Gastrocnemius medialis (tissue), 4 donors: Measurements from ENCODE around the gene PCCA.

Experiments used
- POLR2A ChIP-seq, 2 donors: fragments of 450-650 bp; IDR thresholded peaks; one replicate each; pipeline ENCODE4 v1.6.1; 2017; ENCODE audit warnings: antibody characterized with exemption in 2 of 2, mild to moderate bottlenecking in 2 of 2, moderate library complexity in 2 of 2
- TF ChIP-seq, protein P1 (sequence below), 5 experiments: fragments of 450-650 bp in 3 of 5; fragments of 200-600 bp in 2 of 5; sonication (generic) in 2 of 5; IDR thresholded peaks in 4 of 5; conservative IDR thresholded peaks in 1 of 5; 1 replicate in 4 of 5; 2 replicates in 1 of 5; pipeline ENCODE4 v1.5.1; 2016 to 2019; ENCODE audit warnings: antibody characterized with exemption in 5 of 5, mild to moderate bottlenecking in 3 of 5, moderate library complexity in 3 of 5

DNA sequence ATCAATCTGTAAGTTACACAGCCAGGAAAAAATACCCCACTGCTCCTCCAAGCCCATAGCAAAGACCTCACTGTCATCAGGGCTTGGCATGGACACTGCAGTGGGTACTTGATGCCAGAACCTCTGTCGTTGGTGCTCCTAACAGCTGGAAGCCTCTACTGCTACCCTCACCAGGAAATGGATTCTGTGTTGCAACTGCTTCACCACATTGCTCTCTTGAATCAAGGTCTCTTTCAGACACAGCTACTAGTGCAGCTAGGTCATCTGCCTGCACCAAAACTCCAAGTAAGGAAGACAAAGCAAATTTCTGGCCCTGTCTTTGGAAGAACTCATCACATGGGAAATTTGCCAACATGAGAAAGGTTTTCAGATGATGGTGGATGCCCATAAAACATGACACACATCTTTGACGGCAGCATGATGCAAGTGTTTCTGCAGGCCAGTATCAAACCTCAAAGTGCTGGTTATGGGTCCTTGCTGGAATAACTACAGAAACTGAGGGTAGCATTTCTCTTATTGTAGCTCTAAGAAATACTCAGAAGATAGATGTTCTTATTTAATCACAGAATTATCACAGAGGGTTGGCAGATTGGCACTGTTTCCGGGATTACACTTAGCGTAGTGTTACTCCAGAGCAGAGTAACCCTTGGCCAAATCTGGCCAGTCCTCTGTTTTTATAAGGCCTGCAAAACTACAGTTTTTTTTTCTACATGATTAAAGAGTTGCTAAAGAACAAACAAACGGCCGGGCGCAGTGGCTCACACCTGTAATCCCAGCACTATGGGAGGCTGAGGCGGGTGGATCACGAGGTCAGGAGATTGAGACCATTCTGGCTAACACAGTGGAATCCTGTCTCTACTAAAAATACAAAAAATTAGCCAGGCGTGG is 12.9 kb upstream of the PCCA start:
- TF ChIP-seq, protein P1, sequence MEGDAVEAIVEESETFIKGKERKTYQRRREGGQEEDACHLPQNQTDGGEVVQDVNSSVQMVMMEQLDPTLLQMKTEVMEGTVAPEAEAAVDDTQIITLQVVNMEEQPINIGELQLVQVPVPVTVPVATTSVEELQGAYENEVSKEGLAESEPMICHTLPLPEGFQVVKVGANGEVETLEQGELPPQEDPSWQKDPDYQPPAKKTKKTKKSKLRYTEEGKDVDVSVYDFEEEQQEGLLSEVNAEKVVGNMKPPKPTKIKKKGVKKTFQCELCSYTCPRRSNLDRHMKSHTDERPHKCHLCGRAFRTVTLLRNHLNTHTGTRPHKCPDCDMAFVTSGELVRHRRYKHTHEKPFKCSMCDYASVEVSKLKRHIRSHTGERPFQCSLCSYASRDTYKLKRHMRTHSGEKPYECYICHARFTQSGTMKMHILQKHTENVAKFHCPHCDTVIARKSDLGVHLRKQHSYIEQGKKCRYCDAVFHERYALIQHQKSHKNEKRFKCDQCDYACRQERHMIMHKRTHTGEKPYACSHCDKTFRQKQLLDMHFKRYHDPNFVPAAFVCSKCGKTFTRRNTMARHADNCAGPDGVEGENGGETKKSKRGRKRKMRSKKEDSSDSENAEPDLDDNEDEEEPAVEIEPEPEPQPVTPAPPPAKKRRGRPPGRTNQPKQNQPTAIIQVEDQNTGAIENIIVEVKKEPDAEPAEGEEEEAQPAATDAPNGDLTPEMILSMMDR (IDR thresholded peaks at IDR 0.05 in 4 of 5, conservative IDR thresholded peaks at IDR 0.05 in 1 of 5): no peak
- no peak for TF ChIP-seq POLR2A (IDR thresholded peaks at IDR 0.05)
